NCI-H1930 (cell line): ENCODE measurements around the gene KCNG2.

Source experiments
- DNase-seq, 2 experiments: peaks; one replicate each; lab custom pipeline; 2025; lab: John Stamatoyannopoulos, UW

KCNG2 gene

GRCh38 chr18:79884963-79885728 is 87.4 kb downstream of the KCNG2 start:
- DNase-seq, result no peak

DNA sequence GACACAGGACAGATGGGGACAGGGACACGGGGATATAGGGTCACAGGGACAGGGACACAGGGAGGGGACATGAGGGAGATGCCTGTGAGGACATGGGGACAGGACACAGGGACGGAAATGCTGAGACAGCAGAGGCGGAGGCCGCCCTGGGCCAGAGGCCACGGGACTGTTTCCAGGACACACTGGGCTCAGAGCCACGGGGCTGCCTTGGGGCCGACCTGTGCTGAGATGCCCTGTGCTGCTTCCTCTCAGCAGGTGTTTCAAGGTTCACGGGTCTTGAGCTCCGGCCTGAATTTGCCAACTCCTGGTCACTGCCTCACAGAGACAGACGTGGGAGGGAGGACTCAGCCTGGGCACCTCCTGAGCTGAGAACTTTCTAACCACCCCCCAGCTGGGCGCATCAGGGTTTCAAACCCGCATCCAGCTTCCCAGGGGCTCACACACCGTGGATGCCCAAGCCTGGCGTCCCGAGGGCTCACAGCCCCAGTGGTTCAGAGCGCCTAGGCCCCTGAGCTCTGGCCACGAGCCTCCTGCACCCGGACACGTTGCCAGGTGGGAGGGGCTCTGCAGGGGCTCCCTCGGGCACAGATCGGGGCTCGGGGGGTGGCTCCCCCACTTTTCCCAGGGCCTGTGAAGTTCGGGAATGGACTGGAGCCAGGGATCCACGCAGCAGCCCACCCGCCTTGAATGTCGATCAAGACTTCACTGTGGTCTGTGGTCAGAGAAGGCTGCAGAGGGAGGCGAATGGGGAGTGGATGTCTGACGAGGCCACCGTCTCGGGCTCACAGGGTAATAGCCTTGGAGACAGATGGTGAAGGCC is 89.7 kb downstream of the KCNG2 start:
- DNase-seq, result no peak

DNA sequence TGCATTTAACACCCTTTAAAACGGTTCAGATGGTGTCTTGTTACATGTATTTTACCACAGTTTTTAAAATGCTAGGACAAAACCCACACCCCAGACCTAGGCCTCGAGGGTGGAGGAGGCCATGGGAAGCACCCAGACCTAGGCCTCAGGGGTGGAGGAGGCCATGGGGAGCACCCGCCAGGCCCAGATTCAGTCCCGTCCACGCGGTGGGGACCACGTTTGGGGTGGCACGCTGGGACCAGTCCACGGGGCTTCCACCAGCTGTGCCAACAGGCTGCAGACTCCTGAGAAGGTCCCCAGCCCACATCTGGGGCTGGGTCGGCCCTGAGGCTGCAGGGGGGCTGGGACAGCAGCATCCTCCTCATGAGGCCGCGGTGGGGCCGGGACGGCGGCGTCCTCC is 90.3 kb downstream of the KCNG2 start:
- no peak for DNase-seq

- no peak for DNase-seq
These were observed 91.8 kb downstream of the KCNG2 start for GRCh38 chr18:79889569-79889968.

DNA sequence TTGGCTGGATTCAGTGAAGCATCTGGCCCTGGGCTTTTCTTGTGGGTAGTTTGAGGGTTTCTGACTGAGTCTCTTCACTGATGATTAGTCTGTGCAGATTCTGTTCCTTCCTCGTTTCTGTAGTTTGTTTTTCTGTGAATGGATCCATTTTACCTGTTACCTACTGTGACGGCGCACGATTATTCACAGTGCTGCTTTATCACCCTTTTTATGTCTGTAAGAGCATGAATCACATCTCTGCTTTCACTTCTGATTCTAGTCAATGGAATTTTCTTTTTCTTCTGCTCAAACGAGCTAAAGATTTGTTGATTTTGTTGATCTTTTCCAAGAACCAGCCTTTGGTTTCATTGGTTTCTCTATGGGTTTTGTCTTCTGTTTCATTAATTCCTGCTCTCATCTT is 92.9 kb downstream of the KCNG2 start:
- no peak for DNase-seq

GRCh38 chr18:79896738-79897137 is 99.0 kb downstream of the KCNG2 start:
- no peak for DNase-seq

- no peak for DNase-seq
These were observed 100.3 kb downstream of the KCNG2 start for GRCh38 chr18:79897940-79898625.

DNA sequence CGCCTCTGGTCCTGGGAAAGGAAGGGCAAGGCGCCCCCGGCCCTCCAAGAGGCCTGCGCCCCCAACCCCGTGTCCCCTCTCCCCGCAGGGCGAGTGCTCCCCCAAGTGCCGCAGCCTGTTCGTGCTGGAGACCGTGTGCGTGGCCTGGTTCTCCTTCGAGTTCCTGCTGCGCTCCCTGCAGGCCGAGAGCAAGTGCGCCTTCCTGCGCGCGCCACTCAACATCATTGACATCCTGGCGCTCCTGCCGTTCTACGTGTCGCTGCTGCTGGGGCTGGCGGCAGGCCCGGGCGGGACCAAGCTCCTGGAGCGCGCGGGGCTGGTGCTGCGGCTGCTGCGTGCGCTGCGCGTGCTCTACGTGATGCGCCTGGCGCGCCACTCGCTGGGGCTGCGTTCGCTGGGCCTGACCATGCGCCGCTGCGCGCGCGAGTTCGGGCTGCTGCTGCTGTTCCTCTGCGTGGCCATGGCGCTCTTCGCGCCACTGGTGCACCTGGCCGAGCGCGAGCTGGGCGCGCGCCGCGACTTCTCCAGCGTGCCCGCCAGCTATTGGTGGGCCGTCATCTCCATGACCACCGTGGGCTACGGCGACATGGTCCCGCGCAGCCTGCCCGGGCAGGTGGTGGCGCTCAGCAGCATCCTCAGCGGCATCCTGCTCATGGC is 101.3 kb downstream of the KCNG2 start:
- DNase-seq, result no peak

- DNase-seq, result no peak
These were observed 102.1 kb downstream of the KCNG2 start for GRCh38 chr18:79899609-79900445.

GRCh38 chr18:79900610-79901570 is 103.2 kb downstream of the KCNG2 start:
- DNase-seq, result no peak

DNA sequence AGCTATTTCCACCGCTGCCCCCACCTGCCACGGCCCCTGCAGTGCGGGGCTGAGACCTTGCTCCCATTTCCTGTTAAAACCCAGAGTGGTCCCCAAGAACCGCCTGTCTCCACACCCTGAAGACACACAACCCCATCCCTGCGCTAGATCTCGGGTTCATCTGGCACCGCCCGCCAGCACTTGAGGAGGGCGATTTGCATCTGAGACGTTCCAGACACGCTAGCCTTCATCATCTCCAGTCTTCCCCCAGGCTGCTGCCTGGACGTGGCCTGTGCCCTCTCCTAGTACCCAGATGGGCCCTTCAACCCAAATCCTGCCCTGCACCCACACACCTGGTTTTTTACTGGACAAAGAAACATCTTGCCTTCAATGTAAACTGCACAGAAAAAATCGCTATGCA is 103.9 kb downstream of the KCNG2 start:
- DNase-seq, result no peak

GRCh38 chr18:79902075-79902474 is 104.3 kb downstream of the KCNG2 start:
- DNase-seq, result no peak

GRCh38 chr18:79902640-79903039 is 104.9 kb downstream of the KCNG2 start:
- DNase-seq, result no peak

GRCh38 chr18:79903071-79903635 is 105.4 kb downstream of the KCNG2 start:
- no peak for DNase-seq

DNA sequence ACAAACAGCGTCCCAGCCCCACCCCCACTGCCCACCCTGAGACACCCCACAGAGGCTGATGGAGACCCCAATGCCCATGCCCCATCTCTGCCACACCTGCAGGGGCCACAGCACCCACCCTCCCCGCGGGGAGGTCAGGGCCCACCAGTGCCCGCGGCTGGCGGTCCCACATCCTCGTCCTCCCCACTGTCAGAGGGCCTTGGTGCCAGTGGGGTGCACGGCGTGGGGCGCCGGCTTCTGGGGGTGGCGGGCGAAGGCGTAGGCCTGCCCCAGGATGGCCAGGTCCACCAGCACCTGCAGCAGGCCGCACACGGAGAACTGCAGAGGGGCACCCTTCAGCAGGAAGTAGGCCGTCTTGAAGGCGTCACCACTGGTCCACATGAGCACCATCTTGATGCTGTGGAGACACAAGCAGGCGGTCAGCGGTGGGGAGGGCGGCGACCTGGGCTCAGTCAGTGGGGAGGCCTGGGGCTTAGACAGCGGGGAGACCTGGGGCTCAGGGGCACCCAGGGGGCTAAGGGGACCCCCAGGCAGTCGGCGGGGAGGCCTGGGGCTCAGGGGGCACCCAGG is 106.1 kb downstream of the KCNG2 start:
- DNase-seq, result no peak

DNA sequence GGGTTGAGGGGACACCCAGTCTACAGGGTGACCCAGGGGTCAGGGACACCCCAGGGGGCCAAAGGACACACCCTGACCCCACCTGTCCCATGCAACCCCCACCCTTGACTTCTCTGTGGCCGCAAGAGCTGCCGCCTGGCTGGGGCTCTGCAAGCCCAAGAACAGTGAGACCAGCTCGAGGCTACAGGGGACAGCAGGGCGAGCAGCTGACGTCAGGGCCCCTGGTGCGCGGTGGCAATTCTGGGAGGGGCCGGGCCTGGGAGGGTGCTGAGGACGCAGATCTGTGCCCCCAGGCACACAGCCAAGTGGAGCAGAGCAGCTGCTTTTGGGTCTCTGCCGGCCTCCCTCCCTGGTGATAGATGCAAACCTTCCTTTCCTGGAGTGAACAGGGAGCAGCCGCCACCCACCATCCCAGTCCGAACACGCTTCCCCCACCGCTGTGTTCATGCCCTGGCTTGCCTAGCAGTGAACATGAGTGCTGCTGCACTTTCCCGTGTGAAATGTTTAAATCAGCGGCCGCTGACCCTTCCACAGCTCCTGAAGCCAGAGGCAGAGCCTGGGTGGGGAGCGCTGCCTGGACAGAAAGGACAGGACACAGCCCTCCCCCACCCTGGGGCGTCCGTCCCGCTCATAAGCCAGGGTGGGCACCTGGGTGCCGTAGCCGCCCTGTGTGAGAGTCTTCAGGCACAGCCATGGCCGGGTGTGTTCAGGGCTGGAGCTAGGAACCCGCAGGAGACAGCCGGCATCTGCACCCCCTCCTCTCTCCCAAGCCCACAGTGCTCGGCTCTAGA is 106.8 kb downstream of the KCNG2 start:
- no peak for DNase-seq

GRCh38 chr18:79905389-79905911 is 107.7 kb downstream of the KCNG2 start:
- DNase-seq, result no peak

DNA sequence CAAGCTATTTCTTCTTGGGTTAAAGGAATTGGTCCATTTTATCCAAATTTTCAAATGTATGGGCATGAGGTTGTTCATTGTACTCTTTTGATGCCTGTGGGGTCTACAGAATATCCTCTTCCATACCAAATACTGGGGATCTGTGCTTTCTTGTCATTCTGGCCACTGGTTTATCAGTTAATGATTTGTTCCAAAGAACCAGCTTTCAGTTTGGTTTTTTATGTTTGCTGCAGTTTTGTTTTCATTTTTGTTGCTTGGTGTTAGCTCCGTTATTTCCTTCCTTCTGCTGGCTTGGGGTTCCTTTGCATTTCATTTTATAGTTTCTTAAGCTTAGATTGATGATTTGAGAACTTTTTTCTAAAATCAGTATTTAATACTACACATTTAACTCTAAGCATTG is 108.3 kb downstream of the KCNG2 start:
- no peak for DNase-seq
